HCT116 (cell line): ENCODE results near the gene TPK1. TPM values are rescaled to one million over a fixed set of nuclear protein-coding genes. Genes with fewer than 3 reads are reported as not detected.
"Not testable (repeated sequence)": the region's sequence is repeated elsewhere in the genome, so short reads cannot be mapped to it uniquely, and the experiment has no call there.

Source experiments
- ATAC-seq: fragments of 200-7000 bp; cut with Tn5 transposase; 2 replicates; pipeline ENCODE4 v1.9.1; 2020; ENCODE audit warnings: mild to moderate bottlenecking, moderate library complexity
- BruUV-seq: library from RNA; stranded (reverse); fragments of 400-500 nt; replicated peaks from 2 replicates; lab custom pipeline; 2021; lab: Mats Ljungman, UMichigan
- CTCF ChIA-PET: fragments of 300-600 bp; sonication (Branson Sonifier 250); formaldehyde crosslinking; loops from one replicate; lab custom pipeline; 2021; ENCODE audit warnings: antibody characterized with exemption; lab: Charles Lee
- POLR2A ChIA-PET: fragments of 300-600, 350-600 bp; sonication (Branson Sonifier 250); formaldehyde crosslinking; loops from one replicate; lab custom pipeline; 2021; ENCODE audit warnings: antibody characterized with exemption; lab: Charles Lee
- RAD21 ChIA-PET, 2 experiments: fragments of 300-600 bp; sonication (Branson Sonifier 250); formaldehyde crosslinking; loops; one replicate each; lab custom pipeline; 2023; ENCODE audit warnings: low total read pairs in 2 of 2; ENCODE audit not compliant: uncharacterized antibody in 2 of 2, unreplicated experiment in 2 of 2, low non-redundant PET in 1 of 2; lab: Charles Lee
- DNase-seq: peaks from one replicate; pipeline ENCODE4 v3.0.0-alpha.2; 2010; ENCODE audit warnings: low read depth, low spot score
- H2AFZ ChIP-seq: fragments of 200-600 bp; shearing (Covaris generic), sonication (generic); 2 replicates; pipeline ENCODE4 v1.6.1; 2017; ENCODE audit warnings: low read depth, mixed run types, mixed read lengths, antibody characterized with exemption, low read length; ENCODE audit not compliant: poor library complexity, severe bottlenecking
- H3K27ac ChIP-seq: 2 replicates; pipeline ENCODE4 v1.5.1; 2012; ENCODE audit warnings: low read depth, low read length
- H3K27me3 ChIP-seq: fragments of 200-600 bp; sonication (generic); 2 replicates; pipeline ENCODE4 v1.6.1; 2016; ENCODE audit warnings: mixed run types, low read length, mixed read lengths; ENCODE audit not compliant: insufficient read depth
- H3K36me3 ChIP-seq, 2 experiments: fragments of 200-500 bp in 1 of 2; fragments of 200-600 bp in 1 of 2; sonication (Bioruptor generic) in 1 of 2; sonication (generic) in 1 of 2; 2 replicates each; pipeline versions ENCODE4 v1.5.1 to v1.6.1; 2014 to 2016; ENCODE audit warnings: low read length in 2 of 2, inconsistent platforms in 1 of 2, mixed read lengths in 1 of 2, mixed run types in 1 of 2; ENCODE audit not compliant: insufficient read depth in 2 of 2, control insufficient read depth in 1 of 2
- H3K4me1 ChIP-seq, 2 experiments: fragments of 200-600 bp in 1 of 2; sonication (generic) in 1 of 2; 2 replicates each; pipeline versions ENCODE4 v1.5.1 to v1.6.1; 2012 to 2017; ENCODE audit warnings: low read length in 2 of 2, inconsistent platforms in 1 of 2, mild to moderate bottlenecking in 1 of 2, mixed read lengths in 1 of 2, mixed run types in 1 of 2, moderate library complexity in 1 of 2; ENCODE audit not compliant: insufficient read depth in 2 of 2, control insufficient read depth in 1 of 2
- H3K4me2 ChIP-seq: fragments of 200-600 bp; sonication (generic); 2 replicates; pipeline ENCODE4 v1.6.1; 2017; ENCODE audit warnings: mixed run types, low read length, mixed read lengths
- H3K4me3 ChIP-seq, 2 experiments: fragments of 200-600 bp in 1 of 2; sonication (generic) in 1 of 2; replicated peaks in 1 of 2; 2 replicates each; pipeline ENCODE4 v1.5.1; 2011 to 2016; ENCODE audit warnings: low read length in 2 of 2, control low read depth in 1 of 2, low read depth in 1 of 2, mild to moderate bottlenecking in 1 of 2, mixed read lengths in 1 of 2, mixed run types in 1 of 2
- H3K79me2 ChIP-seq: fragments of 200-600 bp; sonication (generic); 2 replicates; pipeline ENCODE4 v1.6.1; 2017; ENCODE audit warnings: mild to moderate bottlenecking, mixed run types, low read length, moderate library complexity, mixed read lengths; ENCODE audit not compliant: insufficient read depth
- H3K9ac ChIP-seq: fragments of 200-600 bp; sonication (generic); 2 replicates; pipeline ENCODE4 v1.6.1; 2016; ENCODE audit warnings: low read length, mixed read lengths
- H3K9me2 ChIP-seq: fragments of 200-600 bp; sonication (generic), shearing (Covaris generic); 2 replicates; pipeline ENCODE4 v1.6.1; 2017; ENCODE audit warnings: mixed run types, mild to moderate bottlenecking, moderate library complexity; ENCODE audit not compliant: insufficient read depth
- H3K9me3 ChIP-seq, 2 experiments: fragments of 200-500 bp in 1 of 2; fragments of 200-600 bp in 1 of 2; sonication (Bioruptor generic) in 1 of 2; sonication (generic) in 1 of 2; 2 replicates each; pipeline ENCODE4 v1.6.1; 2014 to 2017; ENCODE audit warnings: low read length in 2 of 2, mixed read lengths in 2 of 2, inconsistent platforms in 1 of 2, low read depth in 1 of 2, mild to moderate bottlenecking in 1 of 2, mixed run types in 1 of 2, moderate library complexity in 1 of 2; ENCODE audit not compliant: control insufficient read depth in 1 of 2, insufficient read depth in 1 of 2
- H4K20me1 ChIP-seq: fragments of 200-600 bp; sonication (generic), shearing (Covaris generic); 2 replicates; pipeline ENCODE4 v1.6.1; 2017; ENCODE audit warnings: mixed run types, mild to moderate bottlenecking, moderate library complexity; ENCODE audit not compliant: insufficient read depth
- ATF3 ChIP-seq: IDR thresholded peaks from 2 replicates; pipeline ENCODE4 v1.6.1; 2012
- CBX3 ChIP-seq: IDR thresholded peaks from 2 replicates; pipeline ENCODE4 v1.6.1; 2012; ENCODE audit warnings: low read depth
- CEBPB ChIP-seq: IDR thresholded peaks from 2 replicates; pipeline ENCODE4 v1.6.1; 2012; ENCODE audit warnings: low read depth
- CTCF ChIP-seq, 3 experiments: fragments of 200-600 bp in 1 of 3; sonication (generic) in 1 of 3; IDR thresholded peaks in 2 of 3; conservative IDR thresholded peaks in 1 of 3; 2 replicates each; pipeline ENCODE4 v1.5.1; 2012 to 2017; ENCODE audit warnings: low read depth in 2 of 3, low read length in 2 of 3, antibody characterized with exemption in 1 of 3, borderline replicate concordance in 1 of 3, control low read depth in 1 of 3, mild to moderate bottlenecking in 1 of 3, mixed read lengths in 1 of 3, mixed run types in 1 of 3, moderate library complexity in 1 of 3; ENCODE audit not compliant: insufficient read depth in 1 of 3
- ELF1 ChIP-seq: IDR thresholded peaks from 2 replicates; pipeline ENCODE4 v1.6.1; 2012; ENCODE audit warnings: low read depth, borderline replicate concordance
- EZH2 ChIP-seq: fragments of 200-600 bp; sonication (generic); IDR thresholded peaks from 2 replicates; pipeline ENCODE4 v1.6.1; 2017; ENCODE audit warnings: antibody characterized with exemption, mixed run types
- EZH2phosphoT487 ChIP-seq: fragments of 200-600 bp; IDR thresholded peaks from 2 replicates; pipeline ENCODE4 v1.6.1; 2018; ENCODE audit warnings: antibody characterized with exemption, borderline replicate concordance
- FOSL1 ChIP-seq: IDR thresholded peaks from 2 replicates; pipeline ENCODE4 v1.6.1; 2012; ENCODE audit warnings: low read depth
- JUND ChIP-seq: IDR thresholded peaks from 2 replicates; pipeline ENCODE4 v1.6.1; 2012
- POLR2A ChIP-seq: IDR thresholded peaks from 2 replicates; pipeline ENCODE4 v1.7.0; 2011; ENCODE audit warnings: borderline replicate concordance; ENCODE audit not compliant: insufficient read depth, insufficient read length; ENCODE audit errors: extremely low read depth
- POLR2AphosphoS5 ChIP-seq: IDR thresholded peaks from 2 replicates; pipeline ENCODE4 v1.6.1; 2011; ENCODE audit warnings: mild to moderate bottlenecking, low read depth, low read length, moderate library complexity
- RAD21 ChIP-seq: IDR thresholded peaks from 2 replicates; pipeline ENCODE4 v1.6.1; 2012; ENCODE audit warnings: low read depth, mild to moderate bottlenecking
- REST ChIP-seq: IDR thresholded peaks from 2 replicates; pipeline ENCODE4 v1.6.1; 2012; ENCODE audit warnings: low read depth
- SP1 ChIP-seq: IDR thresholded peaks from 2 replicates; pipeline ENCODE4 v1.6.1; 2012; ENCODE audit warnings: low read depth
- TCF7L2 ChIP-seq: IDR thresholded peaks from 2 replicates; pipeline ENCODE4 v1.7.0; 2011; ENCODE audit warnings: borderline replicate concordance, inconsistent platforms; ENCODE audit not compliant: insufficient read depth, insufficient read length; ENCODE audit errors: extremely low read depth
- YY1 ChIP-seq: IDR thresholded peaks from 2 replicates; pipeline ENCODE4 v1.6.1; 2011; ENCODE audit warnings: low read length, low read depth, moderate library complexity, mild to moderate bottlenecking; ENCODE audit not compliant: insufficient replicate concordance; ENCODE audit errors: extremely low read depth
- ZFX ChIP-seq: fragments of 450-650 bp; IDR thresholded peaks from 2 replicates; pipeline ENCODE4 v1.6.1; 2017
- ZNF274 ChIP-seq: fragments of 200-500 bp; sonication (Bioruptor generic); IDR thresholded peaks from 2 replicates; pipeline ENCODE4 v1.6.1; 2014; ENCODE audit warnings: mild to moderate bottlenecking, low read depth, low read length, inconsistent platforms
- intact Hi-C: fragments of 100-400 bp; cut with micrococcal nuclease; formaldehyde crosslinking; loops from 2 replicates; pipeline ENCODE4 v1.10.0; 2022
- total RNA-seq: library from RNA; stranded (reverse); gene quantifications from one replicate; pipeline ENCODE4 v1.2.1, GENCODE V29; 2021; ENCODE audit not compliant: unreplicated experiment

The TPK1 gene
- total RNA-seq, 1 experiment from 2014 or later, result 5.4 TPM

GRCh38 chr7:144780071-144780608 lies 55.7 kb downstream of the TPK1 start:
- no peak overlapping the region for H3K9ac ChIP-seq
- TF ChIP-seq ATF3, result no peak
- no peak for TF ChIP-seq CBX3
- no peak for TF ChIP-seq ELF1
- TF ChIP-seq SP1, result no peak
- no peak for TF ChIP-seq YY1
- no peak for TF ChIP-seq EZH2
- TF ChIP-seq EZH2phosphoT487, result no peak
- TF ChIP-seq CEBPB, result no peak
- TF ChIP-seq ZFX, result no peak
- no peak for TF ChIP-seq CTCF (IDR thresholded peaks at IDR 0.05 in 2 of 3, conservative IDR thresholded peaks at IDR 0.05 in 1 of 3; ENCODE audit: borderline replicate concordance in 1 of 3, insufficient read depth in 1 of 3, low read depth in 2 of 3, low read length in 2 of 3)
- no peak for TF ChIP-seq POLR2AphosphoS5
- TF ChIP-seq ZNF274, result no peak
- TF ChIP-seq FOSL1, result no peak
- no peak for TF ChIP-seq REST
- no peak for TF ChIP-seq RAD21
- no peak for TF ChIP-seq JUND
- no peak for TF ChIP-seq POLR2A
- TF ChIP-seq TCF7L2, result no peak
- no peaks in the 10 kb centered on the region for H3K9me2 ChIP-seq
- H3K27me3 ChIP-seq, result no peaks in the 10 kb centered on the region
- ChIA-PET CTCF (no interaction called here), RAD21 (no interaction called here), POLR2A (no interaction called here)
- no peaks in the 10 kb centered on the region for H3K4me1 ChIP-seq
- no peak overlapping the region for H3K4me2 ChIP-seq
- H3K4me3 ChIP-seq, result no peak overlapping the region
- H3K79me2 ChIP-seq, result no peaks in the 10 kb centered on the region
- intact Hi-C loops, result no loop called here
- H3K36me3 ChIP-seq, result no peaks in the 10 kb centered on the region
- BruUV-seq, result no TSS peak
- H4K20me1 ChIP-seq, result no peaks in the 10 kb centered on the region
- no peak overlapping the region for H2AFZ ChIP-seq
- ATAC-seq (no peak), DNase-seq (peak; percentile 12)
- H3K9me3 ChIP-seq, result no peaks in the 10 kb centered on the region
- no peak overlapping the region for H3K27ac ChIP-seq

GRCh38 chr7:144777889-144778288 lies 58.0 kb downstream of the TPK1 start:
- ATAC-seq, H3K4me1 ChIP-seq, H3K27ac ChIP-seq, H2AFZ ChIP-seq, POLR2A ChIA-PET, intact Hi-C loops, H3K9ac ChIP-seq, RAD21 ChIA-PET, H3K4me2 ChIP-seq, DNase-seq, H3K9me3 ChIP-seq, H3K9me2 ChIP-seq, H3K4me3 ChIP-seq, CTCF ChIA-PET, H3K79me2 ChIP-seq, H3K27me3 ChIP-seq, BruUV-seq, H3K36me3 ChIP-seq, H4K20me1 ChIP-seq: not testable (repeated sequence)
